Medulla oblongata (tissue), 1 donor: ENCODE results near the gene IFNA7.
"Not testable (repeated sequence)": the region's sequence is repeated elsewhere in the genome, so short reads cannot be mapped to it uniquely, and the experiment has no call there.

ENCODE experiments used
- DNase-seq: peaks from one replicate; pipeline ENCODE4 v3.0.0-alpha.2; 2015; ENCODE audit errors: extremely low spot score

Gene IFNA7

DNA sequence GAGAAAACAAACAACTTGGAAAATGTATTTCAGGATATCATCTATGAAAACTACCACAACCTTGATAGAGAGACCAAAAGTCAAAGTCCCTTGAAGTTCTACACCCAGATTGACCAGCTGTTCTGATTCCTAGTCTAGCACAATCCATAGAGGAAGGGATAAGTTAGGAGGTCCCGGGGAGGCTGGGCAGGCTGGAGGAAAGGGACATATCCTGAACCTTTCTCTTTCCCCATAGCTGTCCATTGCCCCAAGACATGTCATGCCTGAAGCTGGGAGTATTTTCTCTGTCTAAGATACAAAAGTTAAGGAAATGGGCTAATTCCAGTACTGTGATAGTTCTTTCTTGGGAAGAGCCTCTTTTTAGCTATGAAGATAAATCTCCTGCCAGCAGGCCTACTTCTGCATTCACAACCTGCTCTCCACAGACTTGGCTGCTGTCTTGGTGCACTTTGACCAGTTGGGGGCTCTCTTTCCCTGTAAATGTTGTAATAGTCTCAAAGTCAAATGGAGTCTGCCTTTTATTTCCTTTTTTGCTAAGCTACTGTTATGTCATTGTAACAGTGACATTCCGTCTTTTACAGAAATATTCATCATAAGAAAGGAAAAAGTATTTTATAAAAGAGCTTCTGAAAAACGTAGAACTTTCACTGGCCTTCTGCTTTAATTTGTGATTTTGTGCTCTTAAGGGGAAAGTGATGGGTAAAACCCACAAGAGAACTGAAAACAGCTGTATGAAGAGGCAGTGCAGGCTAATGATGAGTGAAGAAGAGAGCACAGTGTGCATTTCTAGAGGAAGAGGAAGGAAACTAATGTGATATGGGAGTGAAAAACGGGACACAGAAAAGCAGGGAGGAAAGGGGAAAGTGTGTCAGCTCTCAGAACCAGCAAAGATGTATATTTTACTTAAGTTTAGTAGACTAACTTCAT lies 18.9 kb downstream of the IFNA7 start:
- peak; percentile 55 for DNase-seq

DNA sequence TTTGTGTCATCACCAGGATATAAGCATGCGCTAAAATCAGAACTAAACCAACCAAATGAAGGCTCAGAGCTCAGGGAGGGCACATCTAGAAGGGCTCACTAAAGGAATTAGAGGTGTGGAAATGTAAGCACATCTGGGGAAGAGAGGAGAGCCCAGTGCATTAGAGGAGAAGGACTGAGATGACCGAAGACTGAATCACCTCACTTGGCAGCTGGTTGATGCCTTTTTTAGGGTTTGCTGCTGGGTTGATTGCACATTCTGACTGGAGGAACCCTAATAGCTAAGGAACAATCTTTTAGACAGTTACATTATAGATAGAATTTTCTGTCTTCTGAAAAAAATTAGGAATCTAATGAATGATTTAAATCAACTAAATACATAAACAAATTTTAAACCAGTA lies 27.3 kb downstream of the IFNA7 start:
- DNase-seq: no peak

DNA sequence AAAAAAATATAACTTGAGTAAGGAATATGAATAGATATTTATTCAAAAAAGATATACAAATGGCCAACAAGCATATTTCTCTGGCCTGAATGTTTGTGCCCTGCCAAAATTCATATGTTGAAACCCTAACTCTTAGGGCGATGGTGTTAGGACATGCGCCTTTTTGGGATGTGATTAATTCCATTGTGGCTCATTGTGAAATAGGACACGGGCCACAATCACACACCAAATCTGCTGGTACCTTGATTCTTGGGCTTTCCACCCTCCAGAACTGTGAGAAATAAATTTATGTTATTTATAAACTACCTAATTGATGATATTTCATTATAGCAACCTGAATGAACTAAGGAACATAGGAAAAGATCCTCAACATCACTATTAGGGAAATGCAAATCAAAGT lies 29.8 kb downstream of the IFNA7 start:
- no peak for DNase-seq

DNA sequence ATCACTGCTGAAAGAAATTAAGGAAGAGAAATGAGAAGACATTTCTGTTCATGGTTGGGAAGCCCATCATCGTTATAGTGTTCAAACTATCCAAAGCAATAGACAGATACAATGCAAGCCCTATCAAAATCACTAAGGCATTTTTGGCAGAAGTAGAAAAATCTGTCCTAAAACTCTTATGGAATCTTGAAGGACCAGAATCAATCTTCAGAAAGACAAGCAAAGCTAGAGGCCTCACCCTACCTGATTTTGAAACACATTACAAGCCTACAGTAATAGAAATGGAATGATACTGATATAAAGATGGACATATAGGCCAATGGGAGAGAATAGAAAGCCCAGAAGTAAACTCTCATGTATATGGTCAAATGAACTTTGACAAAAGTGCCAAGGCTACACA lies 30.7 kb downstream of the IFNA7 start:
- no peak for DNase-seq

DNA sequence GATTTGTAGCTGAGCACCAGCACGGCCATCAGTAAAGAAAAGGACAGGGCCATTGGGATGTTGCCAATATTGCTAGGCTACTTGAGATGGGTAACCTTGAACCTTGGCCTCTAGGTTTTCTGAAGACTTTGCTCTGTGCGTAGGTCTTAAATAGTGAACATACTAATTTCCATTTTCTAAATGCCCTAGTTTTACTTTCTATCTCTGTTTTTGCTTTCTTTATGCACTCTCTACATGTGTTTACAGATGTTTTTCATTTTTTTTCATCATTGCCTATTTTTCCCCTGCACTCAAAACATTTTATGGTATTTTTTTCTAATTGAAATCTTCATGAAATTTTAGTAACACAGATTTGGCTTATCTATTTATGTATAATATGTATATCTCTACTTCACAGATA lies 35.4 kb downstream of the IFNA7 start, which contains the start of gene IFNA21:
Gene IFNA21, minus strand, starts transcription at position 101 of the 400 bp plus-strand sequence. Its CDS starts 48 bp downstream, at position 53.
- not testable (repeated sequence) for DNase-seq

DNA sequence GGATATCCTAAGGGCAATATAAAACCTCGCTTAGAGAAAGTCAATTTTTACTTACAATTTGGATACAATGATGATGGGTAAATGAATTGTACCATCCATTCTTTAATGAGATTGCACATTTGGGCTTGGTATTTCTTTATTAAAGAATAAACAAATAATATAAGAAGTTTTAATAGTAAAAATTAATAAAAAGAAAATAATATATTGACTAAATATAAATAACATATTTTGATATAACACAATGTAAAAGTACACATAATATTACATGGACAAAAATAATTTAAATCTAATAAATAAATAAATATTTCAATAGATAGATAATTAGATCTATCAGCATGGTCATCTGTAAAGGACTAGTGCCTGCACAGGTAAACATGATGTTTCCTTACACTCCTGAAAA lies 36.5 kb downstream of the IFNA7 start:
- DNase-seq: no peak

DNA sequence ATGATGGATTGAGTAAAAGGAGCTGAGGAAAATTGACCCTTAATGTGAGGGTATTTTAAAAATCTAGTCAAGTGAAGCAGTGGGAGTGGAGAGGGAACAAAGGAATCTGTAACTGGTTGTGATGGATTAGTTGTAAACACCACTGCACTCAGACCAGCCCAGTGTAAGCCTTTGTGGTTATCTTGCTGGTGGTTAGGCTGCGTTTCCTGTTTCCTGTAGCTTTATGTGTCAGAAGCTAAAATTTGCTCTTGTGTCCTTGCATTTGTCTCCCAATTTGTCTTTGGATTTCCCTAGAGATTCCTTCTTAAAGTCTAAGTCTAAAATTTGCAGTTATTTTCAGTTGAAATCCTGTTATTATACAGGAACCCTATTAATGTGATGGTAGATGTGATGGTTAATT lies 41.8 kb downstream of the IFNA7 start:
- peak; percentile 6 for DNase-seq

DNA sequence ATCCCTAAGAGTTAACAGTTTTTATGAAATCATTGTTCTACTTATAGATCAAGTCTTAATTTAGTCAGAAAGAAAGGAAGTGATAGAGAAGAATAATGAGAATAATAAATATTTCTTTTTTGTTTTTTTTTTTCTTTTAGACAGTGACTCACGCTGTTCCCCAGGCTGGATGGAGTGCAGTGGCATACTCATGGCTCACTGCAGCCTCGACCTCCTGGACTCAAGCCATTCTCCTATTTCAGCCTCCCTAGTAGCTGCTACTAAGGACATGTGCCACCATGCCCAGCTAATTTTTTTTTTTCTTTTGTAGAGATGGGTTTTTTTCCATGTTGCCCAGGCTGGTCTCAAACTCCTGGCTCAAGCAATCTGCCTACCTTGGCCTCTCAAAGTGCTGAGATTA lies 46.5 kb downstream of the IFNA7 start:
- no peak for DNase-seq

DNA sequence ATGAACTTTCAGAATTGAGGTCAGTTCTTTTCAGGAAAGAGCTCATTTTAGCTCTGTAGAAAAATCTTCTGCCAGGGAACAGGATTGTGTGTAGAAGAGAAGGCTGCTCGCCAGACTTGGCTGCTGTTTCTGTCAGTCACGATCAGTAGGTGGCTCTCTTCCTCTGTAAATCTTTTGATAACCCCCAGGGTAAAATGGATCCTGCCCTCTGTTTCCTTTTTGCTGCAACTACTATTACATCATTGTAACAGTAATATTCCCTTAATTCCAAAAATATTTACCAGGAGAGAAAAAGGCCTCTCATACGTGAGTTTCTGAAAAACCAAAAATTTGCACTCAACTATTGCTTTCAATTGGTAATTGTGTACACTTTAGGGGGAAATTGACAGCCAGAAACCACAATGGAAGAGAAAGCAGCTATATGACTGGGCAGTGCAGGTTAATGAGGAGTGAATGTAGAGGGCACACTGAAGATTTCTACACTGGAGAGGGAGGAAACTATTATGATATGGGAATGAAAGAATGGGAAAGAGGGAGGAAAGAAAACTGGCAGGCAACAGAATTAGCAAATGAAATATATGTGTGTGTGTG lies 47.9 kb downstream of the IFNA7 start:
- peak; percentile 59 for DNase-seq

DNA sequence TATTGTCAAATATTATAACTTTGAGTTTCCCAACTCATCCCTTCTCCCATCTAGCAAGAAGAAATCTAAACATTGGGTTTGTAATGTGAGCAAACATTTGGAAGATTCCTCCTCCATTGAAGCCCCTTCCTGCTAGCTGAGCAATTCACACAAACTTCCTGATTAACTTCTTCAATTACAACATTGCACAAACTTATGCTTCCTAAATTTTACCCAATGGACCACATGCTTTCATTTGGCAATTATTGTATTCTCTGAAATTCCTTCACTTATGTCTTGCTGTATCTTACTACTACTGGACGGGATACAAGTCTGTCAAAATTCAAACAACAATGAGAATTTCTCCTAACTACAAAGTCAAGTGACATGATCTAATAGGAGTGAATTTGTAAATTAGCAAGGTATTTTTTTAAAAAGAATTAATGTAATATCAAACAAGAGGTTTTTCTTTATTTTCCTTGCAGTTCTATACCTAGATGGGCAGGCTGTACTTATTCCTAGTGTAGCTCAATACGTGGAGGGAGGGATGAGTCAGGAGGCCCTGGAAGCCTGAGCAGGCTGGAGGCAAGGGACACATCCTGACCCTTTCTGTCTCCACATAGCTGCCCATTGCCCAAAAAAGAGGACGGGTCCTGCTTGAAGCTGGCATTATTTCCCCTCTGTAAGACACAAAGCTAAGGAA lies 48.5 kb downstream of the IFNA7 start:
- DNase-seq: no peak
